SHP77 (cell line): Measurements from ENCODE around the gene ABTB1.
"Not testable (repeated sequence)": the region's sequence is repeated elsewhere in the genome, so short reads cannot be mapped to it uniquely, and the experiment has no call there.

ENCODE experiments used
- DNase-seq, 2 experiments: peaks; one replicate each; lab custom pipeline; 2025; lab: John Stamatoyannopoulos, UW

ABTB1 gene

DNA sequence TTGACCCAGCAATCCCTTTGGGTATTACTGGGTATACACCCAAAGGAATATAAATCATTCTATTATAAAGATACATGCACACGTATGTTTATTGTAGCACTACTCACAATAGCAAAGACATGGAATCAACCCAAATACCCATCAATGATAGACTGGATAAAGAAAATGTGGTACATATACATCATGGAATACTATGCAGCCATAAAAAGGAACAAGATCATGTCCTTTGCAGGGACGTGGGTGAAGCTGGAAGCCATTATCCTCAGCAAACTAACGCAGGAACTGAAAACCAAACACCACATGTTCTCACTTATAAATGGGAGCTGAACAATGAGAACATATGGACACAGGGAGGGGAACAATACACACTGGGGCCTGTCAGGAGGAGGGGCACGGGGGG lies 32.1 kb downstream of the ABTB1 start:
- DNase-seq = not testable (repeated sequence)

- no peak for DNase-seq
Measured at GRCh38 chr3:127706312-127706711, 33.6 kb downstream of the ABTB1 start.

DNA sequence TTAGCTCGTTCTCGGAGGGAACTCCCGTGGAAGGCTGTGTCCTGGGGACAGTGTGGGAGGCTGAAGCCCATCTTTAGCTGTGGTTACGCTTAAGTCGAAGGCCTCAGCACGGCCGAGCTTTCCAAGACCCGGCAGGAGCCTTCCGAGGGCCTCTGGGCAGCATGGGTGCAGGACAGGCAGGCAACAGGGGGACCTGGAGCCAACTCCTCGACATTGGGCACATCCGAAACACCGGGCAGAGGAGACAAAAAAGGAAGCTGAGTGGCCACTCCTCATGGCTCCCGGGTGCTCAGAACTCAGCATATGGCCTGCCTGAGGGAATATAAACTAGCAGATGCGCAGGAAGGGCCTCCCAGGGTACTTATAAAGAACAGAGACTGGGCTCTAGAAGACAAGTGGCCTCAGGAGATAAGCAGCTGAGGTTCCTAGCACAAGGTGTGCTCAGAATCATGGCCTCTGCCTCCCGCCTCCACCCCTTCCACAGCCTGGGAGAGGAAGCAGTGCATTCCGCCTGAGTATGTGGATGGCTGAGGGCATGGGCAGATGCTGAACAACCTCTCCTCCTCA lies 34.1 kb downstream of the ABTB1 start:
- DNase-seq = no peak

- no peak for DNase-seq
Measured at GRCh38 chr3:127707851-127708411, 35.2 kb downstream of the ABTB1 start.

- no peak for DNase-seq
Measured at GRCh38 chr3:127708837-127709236, 36.1 kb downstream of the ABTB1 start.

DNA sequence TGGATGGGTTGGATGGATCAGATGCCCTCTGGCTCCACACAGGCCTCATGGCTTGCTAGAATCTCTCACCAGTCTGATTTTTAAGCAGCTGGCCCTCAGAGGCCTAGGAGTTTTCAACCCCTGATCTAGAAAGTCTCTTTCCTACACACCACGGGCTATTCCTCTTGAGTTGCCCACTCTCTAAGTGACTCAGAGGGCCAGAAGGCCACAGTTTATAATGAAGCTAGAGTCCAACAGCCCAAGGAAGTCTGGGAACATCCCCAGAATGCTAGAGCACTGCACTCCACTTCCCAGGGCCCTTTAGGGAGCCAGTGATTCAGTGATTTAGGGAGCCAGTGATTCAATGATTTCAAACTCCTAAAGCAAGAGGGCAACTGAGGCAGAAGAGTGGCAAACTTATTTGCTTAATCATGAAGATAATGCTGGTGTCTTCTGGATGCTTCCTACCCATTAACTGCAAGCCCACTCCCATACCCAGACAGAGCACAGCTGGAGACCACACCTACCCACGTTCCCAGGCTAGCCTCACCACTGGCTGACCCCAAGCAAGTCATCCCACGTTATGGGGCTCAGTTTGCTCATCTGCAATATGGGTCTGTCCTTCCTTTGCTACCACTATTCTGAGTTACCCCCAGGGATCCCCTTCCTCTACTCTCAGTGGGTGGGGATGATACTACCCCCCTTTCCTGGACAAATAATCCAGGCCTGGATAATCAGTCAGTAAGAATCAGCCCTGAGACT lies 36.7 kb downstream of the ABTB1 start:
- no peak for DNase-seq

DNA sequence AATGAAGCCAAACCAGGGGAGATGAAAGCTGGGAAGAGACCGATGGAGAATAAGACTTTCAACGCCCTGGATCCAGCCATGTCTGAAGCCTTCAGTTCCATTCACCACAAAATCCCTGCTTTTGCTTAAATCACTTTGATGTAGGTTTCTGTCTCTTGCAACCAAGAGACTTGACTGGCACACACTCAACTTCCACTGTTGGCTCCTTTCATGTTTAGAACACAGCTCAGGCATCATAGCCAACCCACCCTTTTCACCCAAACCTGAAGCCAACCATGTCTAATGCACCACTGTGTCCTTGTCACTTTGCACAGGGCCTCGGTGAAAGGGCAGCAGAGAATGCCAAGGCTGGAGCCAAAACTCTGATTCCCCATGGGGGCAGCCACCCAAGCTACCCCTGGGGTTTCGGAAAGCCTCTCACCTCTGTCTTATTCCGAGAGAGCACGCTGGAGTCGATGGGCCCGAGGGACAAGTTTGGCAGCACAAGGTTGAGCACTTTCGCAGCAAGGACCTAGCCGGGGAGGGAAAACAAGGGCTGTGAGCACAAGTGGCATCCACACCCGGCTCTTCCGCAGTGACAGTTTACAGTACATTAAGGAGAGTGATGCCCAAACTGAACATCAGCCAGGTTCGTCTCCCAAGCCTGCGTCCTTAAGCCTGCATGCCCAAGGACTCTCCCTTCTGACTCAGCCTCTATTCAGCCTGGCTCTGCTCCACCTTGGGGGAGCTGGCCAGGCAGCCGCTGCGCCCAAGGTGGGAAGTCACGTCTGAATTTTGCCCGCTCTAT lies 37.6 kb downstream of the ABTB1 start:
- DNase-seq = no peak

DNA sequence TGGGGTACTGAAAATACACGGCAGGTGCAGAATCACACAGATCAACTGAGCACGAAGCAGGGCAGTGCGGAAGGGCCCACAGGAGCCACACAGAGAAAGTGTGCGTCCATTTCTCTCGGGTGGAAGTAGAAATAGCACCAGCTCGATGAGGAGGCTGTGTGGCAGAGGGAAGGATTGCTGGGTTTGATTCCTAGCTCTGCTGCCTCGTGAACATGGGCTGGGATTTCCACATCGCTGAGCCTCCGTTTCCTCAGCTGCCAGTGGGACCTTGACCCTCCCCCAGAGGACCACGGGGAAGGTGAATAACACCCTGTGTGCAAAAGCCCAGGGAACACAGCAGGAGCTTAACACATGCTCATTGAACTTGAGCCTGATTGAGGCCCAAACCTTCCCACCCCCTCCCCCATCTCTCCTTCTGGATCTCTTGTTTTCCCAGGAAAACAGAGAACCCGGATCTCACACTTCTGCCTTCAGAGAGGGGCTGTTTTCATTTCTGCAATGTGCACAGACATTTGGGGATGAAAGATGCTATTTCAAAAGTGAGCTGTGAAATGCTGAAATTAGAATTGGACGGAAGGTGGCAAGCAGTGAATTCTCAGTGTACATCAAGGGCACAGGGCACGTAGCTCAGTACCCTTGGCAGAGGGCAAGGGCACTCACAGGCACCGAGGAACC lies 38.4 kb downstream of the ABTB1 start:
- no peak for DNase-seq

DNA sequence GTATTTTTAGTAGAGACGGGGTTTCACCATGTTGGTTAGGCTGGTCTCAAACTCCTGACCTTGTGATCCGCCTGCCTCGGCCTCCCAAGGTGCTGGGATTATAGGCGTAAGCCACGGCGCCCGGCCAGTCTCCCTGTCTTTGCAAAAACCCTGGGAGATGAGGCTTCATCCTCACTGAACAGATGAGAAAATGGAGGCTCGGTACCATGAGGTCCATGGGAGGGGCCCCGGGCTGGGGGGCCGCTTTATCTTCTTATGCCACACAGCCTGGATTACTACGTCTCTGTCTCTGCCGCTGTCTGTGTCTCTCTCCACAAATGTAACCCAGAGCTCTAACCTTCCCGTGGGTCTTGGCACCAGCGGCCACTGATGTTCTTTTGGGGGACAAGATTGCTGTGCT lies 39.1 kb downstream of the ABTB1 start:
- DNase-seq = no peak

DNA sequence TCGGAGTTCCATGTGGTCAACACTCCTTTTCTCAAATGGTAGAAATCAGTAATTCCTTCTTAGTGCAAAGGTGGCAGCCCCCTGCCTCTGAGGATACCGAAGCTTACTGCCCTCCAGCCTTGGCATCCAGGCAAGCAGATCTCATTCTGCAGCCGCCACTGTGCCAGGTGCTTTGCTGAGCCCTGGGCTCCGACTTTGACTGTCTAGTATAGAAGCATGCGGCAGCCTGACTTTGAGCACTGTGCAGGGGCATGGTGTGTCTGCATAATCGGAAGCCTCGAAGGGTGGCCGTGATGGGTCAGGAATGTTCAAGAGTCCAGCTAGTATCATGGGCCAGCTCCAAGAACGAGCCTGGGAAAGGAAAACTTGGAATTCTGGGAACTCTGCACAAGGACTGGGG lies 39.7 kb downstream of the ABTB1 start:
- DNase-seq = no peak

- no peak for DNase-seq
Measured at GRCh38 chr3:127712881-127713771, 40.4 kb downstream of the ABTB1 start.

DNA sequence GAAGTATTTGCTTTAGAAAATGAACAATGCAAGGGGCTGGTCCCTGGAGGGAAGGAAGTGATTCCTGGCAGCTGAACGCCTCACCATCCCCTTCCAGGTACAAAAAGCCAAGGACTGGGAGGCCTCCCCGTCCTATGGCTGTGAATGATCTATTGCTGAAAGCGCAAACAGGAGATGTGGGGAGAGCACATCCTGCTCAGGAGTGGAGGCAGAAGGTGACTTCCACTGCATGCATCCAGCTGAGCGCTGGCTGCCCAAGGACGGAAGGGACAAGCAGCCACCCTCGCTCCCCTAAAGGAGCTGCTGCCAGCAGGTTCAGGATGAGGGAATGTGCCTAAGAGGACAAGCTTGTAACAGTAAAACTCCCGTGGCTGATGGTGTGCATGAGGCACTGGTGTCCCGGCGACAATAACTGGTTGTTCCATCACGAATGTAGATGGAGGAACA lies 41.4 kb downstream of the ABTB1 start:
- DNase-seq = no peak

- no peak for DNase-seq
Measured at GRCh38 chr3:127714866-127715265, 42.1 kb downstream of the ABTB1 start.

DNA sequence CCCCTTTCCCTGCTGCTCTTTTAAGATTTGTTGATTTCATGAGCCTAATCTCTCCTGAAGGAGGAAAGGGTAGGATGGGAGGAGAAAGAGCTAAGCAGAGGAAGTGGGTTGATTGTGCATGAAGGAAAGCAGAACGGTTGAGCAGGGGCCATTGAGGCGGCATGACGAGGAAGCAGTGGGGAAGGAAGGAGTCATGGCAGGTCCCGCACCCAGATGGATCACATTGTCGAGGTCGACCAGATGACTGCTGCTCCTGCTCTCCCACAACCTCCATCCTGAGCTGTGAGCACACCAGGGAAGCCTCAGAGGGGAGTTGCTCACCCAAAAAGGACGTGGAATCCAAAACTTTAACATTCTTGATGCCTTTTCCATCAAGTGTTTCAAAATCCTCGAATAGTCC lies 42.8 kb downstream of the ABTB1 start:
- DNase-seq = no peak

GRCh38 chr3:127716384-127716783 lies 43.6 kb downstream of the ABTB1 start:
- no peak for DNase-seq

DNA sequence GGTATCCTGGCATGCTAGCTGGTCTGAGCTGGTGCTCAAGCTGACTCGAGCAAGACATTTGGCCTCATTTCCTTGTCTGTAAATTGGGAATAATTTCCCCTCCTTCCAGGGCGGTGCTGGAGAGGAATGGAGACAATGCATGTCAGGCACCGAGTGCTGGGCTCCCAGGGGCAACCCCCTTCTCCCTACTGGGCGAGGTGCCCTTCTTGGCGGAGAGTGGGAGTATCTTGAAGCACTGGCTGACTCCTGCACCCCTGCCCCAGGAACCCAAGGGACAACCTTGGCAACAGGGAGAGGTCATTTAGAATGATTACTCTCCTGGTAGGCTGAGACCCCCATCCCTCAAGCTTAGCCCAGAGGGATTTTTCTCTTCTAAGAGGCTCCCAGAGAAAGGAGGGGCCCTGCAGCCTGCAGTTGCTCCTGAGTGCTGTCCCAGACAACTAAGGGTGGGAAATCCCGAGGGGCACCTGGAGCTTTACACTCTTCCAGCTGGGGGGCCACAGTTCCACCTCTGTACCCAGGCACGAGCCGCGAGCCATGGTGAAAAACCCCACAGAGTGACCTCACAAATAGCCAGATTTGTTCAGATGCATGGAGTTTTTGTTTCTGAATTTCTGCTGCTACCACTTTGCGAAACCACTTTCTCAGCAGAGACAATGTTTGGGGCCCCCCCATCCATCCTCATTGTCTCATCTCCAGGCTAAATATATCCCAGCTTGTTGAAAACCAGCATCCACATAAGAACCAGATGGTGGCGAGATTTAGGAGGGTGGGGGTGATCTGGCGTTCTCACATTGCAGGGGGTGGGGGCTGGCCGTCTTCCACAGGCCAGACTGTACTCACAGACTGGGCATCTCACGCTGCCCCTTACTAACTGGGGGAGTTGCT lies 44.8 kb downstream of the ABTB1 start:
- no peak for DNase-seq

DNA sequence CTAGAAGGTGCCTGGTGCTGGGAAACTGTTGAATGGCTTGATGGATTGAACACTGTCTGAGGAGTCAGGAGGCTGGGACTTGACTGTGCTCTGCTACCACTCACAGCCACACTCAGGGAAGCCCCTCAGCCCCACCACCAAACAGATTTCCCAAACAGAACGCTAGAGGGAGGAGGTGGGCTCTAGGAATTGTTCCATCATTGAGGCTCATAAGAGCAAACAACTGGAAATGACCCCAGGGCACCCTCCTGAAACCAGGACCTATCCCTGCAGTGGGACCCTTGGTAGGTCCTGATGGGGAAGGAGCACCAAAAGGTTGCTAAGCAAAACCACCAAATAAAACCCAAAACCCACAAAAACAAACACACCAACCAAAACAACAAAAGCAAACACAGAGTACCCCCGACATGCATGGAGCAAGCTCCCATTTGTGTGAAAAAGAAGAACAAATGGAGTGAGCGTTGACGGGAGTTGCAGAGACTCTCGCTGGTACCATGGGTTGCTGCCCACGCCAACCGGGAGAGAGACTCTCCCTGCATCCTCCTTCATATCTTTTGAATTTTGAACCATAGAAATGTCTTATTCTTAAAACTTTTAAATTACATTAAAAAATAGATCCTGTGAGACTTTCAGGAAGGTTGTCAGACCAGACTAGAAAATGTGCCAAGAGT lies 45.6 kb downstream of the ABTB1 start:
- DNase-seq = no peak

GRCh38 chr3:127718916-127719290 lies 46.2 kb downstream of the ABTB1 start:
- no peak for DNase-seq

- no peak for DNase-seq
Measured at GRCh38 chr3:127719369-127719768, 46.6 kb downstream of the ABTB1 start.
